Measurements from ENCODE around the gene HLA-C.
"Not testable (repeated sequence)": the region's sequence is repeated elsewhere in the genome, so short reads cannot be mapped to it uniquely, and the experiment has no call there.

HLA-C gene

GRCh38 chr6:31271641-31272357 lies at the start of gene HLA-C:
Gene HLA-C, minus strand, starts transcription at chr6:31272092. Its CDS starts 21 bp downstream, at chr6:31272071.
- peak; percentile 89 for DNase-seq

GRCh38 chr6:31321005-31321707 lies 49.3 kb upstream of the HLA-C start:
- DNase-seq = no peak

- DNase-seq = no peak
Measured at GRCh38 chr6:31317036-31317435, 45.1 kb upstream of the HLA-C start.

- no peak for DNase-seq
Measured at GRCh38 chr6:31309641-31310040, 37.7 kb upstream of the HLA-C start.

GRCh38 chr6:31308845-31309175 lies 36.9 kb upstream of the HLA-C start:
- DNase-seq = no peak

- peak; percentile 62 for DNase-seq
Measured at GRCh38 chr6:31308050-31308844, 36.4 kb upstream of the HLA-C start.

GRCh38 chr6:31307669-31308049 lies 35.8 kb upstream of the HLA-C start:
- no peak for DNase-seq

GRCh38 chr6:31305703-31306219 lies 33.9 kb upstream of the HLA-C start:
- no peak for DNase-seq

- no peak for DNase-seq
Measured at GRCh38 chr6:31304683-31305082, 32.8 kb upstream of the HLA-C start.

- DNase-seq = no peak
Measured at GRCh38 chr6:31300797-31301196, 28.9 kb upstream of the HLA-C start.

- DNase-seq = no peak
Measured at GRCh38 chr6:31299947-31300346, 28.1 kb upstream of the HLA-C start.

GRCh38 chr6:31299511-31299910 lies 27.6 kb upstream of the HLA-C start:
- DNase-seq = no peak

GRCh38 chr6:31294056-31294455 lies 22.2 kb upstream of the HLA-C start:
- DNase-seq = no peak

- DNase-seq = no peak
Measured at GRCh38 chr6:31293343-31293742, 21.5 kb upstream of the HLA-C start.

- no peak for DNase-seq
Measured at GRCh38 chr6:31289788-31290187, 17.9 kb upstream of the HLA-C start.

GRCh38 chr6:31287619-31288018 lies 15.7 kb upstream of the HLA-C start:
- no peak for DNase-seq

- DNase-seq = no peak
Measured at GRCh38 chr6:31285982-31286381, 14.1 kb upstream of the HLA-C start.

- no peak for DNase-seq
Measured at GRCh38 chr6:31285486-31285885, 13.6 kb upstream of the HLA-C start.

- DNase-seq = not testable (repeated sequence)
Measured at GRCh38 chr6:31279647-31280046, 7.8 kb upstream of the HLA-C start.

- no peak for DNase-seq
Measured at GRCh38 chr6:31272836-31273626, 1.1 kb upstream of the HLA-C start.

- no peak for DNase-seq
Measured at GRCh38 chr6:31272436-31272835, 544 bp upstream of the HLA-C start.

GRCh38 chr6:31270788-31271640 lies 878 bp downstream of the HLA-C start:
- no peak for DNase-seq

All from activated CD4-positive, alpha-beta T cell treated with anti-CD3 and anti-CD28 coated beads for 1 hour (primary cell).